H1 (cell line): ENCODE data around the gene CANX. TPM values are rescaled to one million over a fixed set of nuclear protein-coding genes. Genes with fewer than 3 reads are reported as not detected.

Experiments used
- GTF2F1 ChIP-seq: IDR thresholded peaks from 2 replicates; pipeline ENCODE4 v1.6.1; 2012; ENCODE audit warnings: low read depth, low read length, improper control_type of control experiment, borderline replicate concordance
- JUN ChIP-seq: IDR thresholded peaks from 2 replicates; pipeline ENCODE4 v1.6.1; 2011; ENCODE audit warnings: low read depth, mild to moderate bottlenecking, improper control_type of control experiment, low read length
- SP1 ChIP-seq: IDR thresholded peaks from 2 replicates; pipeline ENCODE4 v1.6.1; 2011; ENCODE audit warnings: low read depth, low read length
- TAF7 ChIP-seq: optimal IDR thresholded peaks from 2 replicates; pipeline ENCODE3; 2011; ENCODE audit warnings: low read depth, mild to moderate bottlenecking, inconsistent platforms, low read length, moderate library complexity, borderline replicate concordance
- polyA plus RNA-seq, 7 experiments: library from polyadenylated mRNA; depleted of rRNA in 3 of 7; stranded (reverse) in 5 of 7; unstranded in 2 of 7; fragments of >200 nt in 5 of 7; fragments of 200-250 nt in 2 of 7; gene quantifications; 1 replicate in 5 of 7; 2 replicates in 1 of 7; 4 replicates in 1 of 7; pipeline versions ENCODE4 v1.2.1 to v1.2.3, GENCODE V29; 2011 to 2013; ENCODE audit warnings: missing spikeins in 2 of 7, mixed read lengths in 2 of 7
- total RNA-seq: library from RNA; stranded (reverse); fragmentation: NEBNext Ultra II Directional; extraction: Animal tissue kit (Norgen Biotek cat#: 25700); gene quantifications from 2 replicates; pipeline ENCODE4 v1.2.1, GENCODE V29; 2021

CANX gene
- total and polyA plus RNA-seq, 2 of the 8 experiments (the other 6 are each of a cell fraction or from before 2014, with no cell fraction given) = 136 to 691 TPM

DNA sequence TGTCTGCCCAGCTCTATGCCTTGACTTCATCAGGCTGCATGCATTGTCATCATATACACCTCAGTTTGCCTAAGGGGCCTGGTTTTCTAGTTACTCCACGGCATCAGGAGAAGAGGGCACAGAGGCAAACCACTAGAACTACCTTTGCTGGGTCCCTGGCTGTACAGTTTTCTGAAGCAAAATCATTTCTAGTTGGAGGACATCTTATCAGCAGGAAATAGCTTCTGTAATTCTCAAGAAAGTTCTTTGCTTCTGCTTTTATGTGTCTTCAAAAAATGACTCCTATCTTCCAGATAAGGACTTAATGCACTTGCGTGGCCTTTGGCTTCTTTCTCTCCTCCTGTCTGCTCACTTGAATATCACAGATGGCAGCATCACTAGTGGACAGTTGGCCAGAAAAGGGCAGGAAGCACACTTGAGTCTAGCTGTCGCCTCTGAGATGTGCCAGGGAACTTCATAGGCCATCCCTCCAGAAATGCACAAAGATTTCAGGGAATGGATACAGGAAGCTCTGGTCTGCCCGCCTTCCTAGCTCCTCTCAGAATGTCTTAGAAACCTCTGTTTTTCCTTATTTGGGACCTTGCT is 72.6 kb downstream of the CANX start (continued):
- no peak for TF ChIP-seq JUN
- TF ChIP-seq TAF7 = no peak
- TF ChIP-seq GTF2F1 = no peak
- TF ChIP-seq SP1 = no peak
